Smooth muscle cell (in vitro differentiated cells): ENCODE results near the gene TTN. TPM values are rescaled to one million over a fixed set of nuclear protein-coding genes. Genes with fewer than 3 reads are reported as not detected.

Experiments used
- DNase-seq: peaks from one replicate; lab custom pipeline; 2025; ENCODE audit not compliant: unreplicated experiment; lab: John Stamatoyannopoulos, UW
- H2AFZ ChIP-seq: fragments of 200-600 bp; sonication (generic); 2 replicates; pipeline ENCODE4 v1.6.0; 2016; ENCODE audit warnings: antibody characterized with exemption, low read depth, mild to moderate bottlenecking
- H3F3A ChIP-seq: fragments of 200-600 bp; sonication (generic); 2 replicates; pipeline ENCODE4 v1.6.0; 2017; ENCODE audit warnings: antibody characterized with exemption, low read depth
- H3K27ac ChIP-seq: fragments of 200-600 bp; sonication (generic); 2 replicates; pipeline ENCODE4 v1.5.1; 2016; ENCODE audit warnings: low read depth, mild to moderate bottlenecking
- H3K27me3 ChIP-seq: fragments of 200-600 bp; sonication (generic); 2 replicates; pipeline ENCODE4 v1.6.1; 2016; ENCODE audit warnings: low read depth, mild to moderate bottlenecking
- H3K36me3 ChIP-seq: fragments of 200-600 bp; sonication (generic); 2 replicates; pipeline ENCODE4 v1.5.1; 2016; ENCODE audit warnings: low read depth
- H3K4me1 ChIP-seq: fragments of 200-600 bp; sonication (generic); 2 replicates; pipeline ENCODE4 v1.5.1; 2016; ENCODE audit warnings: low read depth
- H3K4me2 ChIP-seq: fragments of 200-600 bp; sonication (generic); 2 replicates; pipeline ENCODE4 v1.6.0; 2016; ENCODE audit warnings: mild to moderate bottlenecking
- H3K4me3 ChIP-seq: fragments of 200-600 bp; sonication (generic); 2 replicates; pipeline ENCODE4 v1.5.1; 2016; ENCODE audit warnings: mild to moderate bottlenecking
- H3K79me2 ChIP-seq: fragments of 200-600 bp; sonication (generic); 2 replicates; pipeline ENCODE4 v1.6.0; 2016; ENCODE audit warnings: low read depth, mild to moderate bottlenecking
- H3K9ac ChIP-seq: fragments of 200-600 bp; sonication (generic); 2 replicates; pipeline ENCODE4 v1.6.0; 2016; ENCODE audit warnings: low read depth
- H3K9me3 ChIP-seq: fragments of 200-600 bp; sonication (generic); replicated peaks from 2 replicates; pipeline ENCODE4 v1.5.1; 2016; ENCODE audit warnings: low read depth
- H4K20me1 ChIP-seq: fragments of 200-600 bp; sonication (generic); 2 replicates; pipeline ENCODE4 v1.6.0; 2016; ENCODE audit warnings: low read depth
- CTCF ChIP-seq: fragments of 200-600 bp; sonication (generic); IDR thresholded peaks from 2 replicates; pipeline ENCODE4 v1.5.1; 2017; ENCODE audit warnings: borderline replicate concordance, mild to moderate bottlenecking, antibody characterized with exemption; ENCODE audit not compliant: insufficient read depth, poor library complexity, severe bottlenecking
- WGBS: methylation state at CpG from one replicate; pipeline ENCODE4 v1.1.7; 2016; ENCODE audit warnings: low lambda C conversion rate; 5-methylcytosine and 5-hydroxymethylcytosine counted together
- polyA plus RNA-seq: library from polyadenylated mRNA; unstranded; fragments of >200 nt; fragmentation: Nextera tagmentation; extraction: Ambion mirVana; gene quantifications from 2 replicates; pipeline ENCODE4 v1.2.1, GENCODE V29; 2016
- total RNA-seq: library from RNA; depleted of rRNA; stranded (reverse); fragments of >200 nt; gene quantifications from 2 replicates; pipeline ENCODE4 v1.2.3, GENCODE V29; 2014

Gene TTN
- total and polyA plus RNA-seq, 2 experiments from 2014 or later = 0.25 TPM; not detected in 1

- Histone ChIP-seq H4K20me1 (no peaks in the 10 kb centered on the region), H3K27ac (no peak overlapping the region), H3K27me3 (no peaks in the 10 kb centered on the region), H3K4me1 (no peaks in the 10 kb centered on the region), H3K9me3 (no peaks in the 10 kb centered on the region), H3K9ac (no peak overlapping the region), H2AFZ (no peak overlapping the region), H3K4me3 (no peak overlapping the region), H3K4me2 (no peak overlapping the region), H3K79me2 (no peaks in the 10 kb centered on the region), H3K36me3 (no peaks in the 10 kb centered on the region), H3F3A (no peaks in the 10 kb centered on the region)
- WGBS = 78% methylated on average over 2 of the region's 2 CpGs
- no peak for DNase-seq
- no peak for TF ChIP-seq CTCF
Observed at GRCh38 chr2:178845566-178846457, 38.6 kb upstream of the TTN start.

GRCh38 chr2:178844701-178845100 is 37.5 kb upstream of the TTN start:
- no peak for DNase-seq
- Histone ChIP-seq H3K27me3 (no peaks in the 10 kb centered on the region), H3K79me2 (no peaks in the 10 kb centered on the region), H3K4me3 (no peak overlapping the region), H3K4me2 (no peak overlapping the region), H3K9me3 (no peaks in the 10 kb centered on the region), H2AFZ (no peak overlapping the region), H3K27ac (no peak overlapping the region), H3K4me1 (no peaks in the 10 kb centered on the region), H4K20me1 (no peaks in the 10 kb centered on the region), H3K9ac (no peak overlapping the region), H3K36me3 (no peaks in the 10 kb centered on the region), H3F3A (no peaks in the 10 kb centered on the region)
- no peak for TF ChIP-seq CTCF
- WGBS = 93% methylated on average over 2 of the region's 2 CpGs

- Histone ChIP-seq H3K9me3 (no peaks in the 10 kb centered on the region), H3K27me3 (no peaks in the 10 kb centered on the region), H3K9ac (no peak overlapping the region), H3K4me2 (no peak overlapping the region), H3K36me3 (no peaks in the 10 kb centered on the region), H3K27ac (no peak overlapping the region), H3K4me1 (no peaks in the 10 kb centered on the region), H2AFZ (no peak overlapping the region), H3K4me3 (no peak overlapping the region), H3K79me2 (no peaks in the 10 kb centered on the region), H4K20me1 (no peaks in the 10 kb centered on the region), H3F3A (no peaks in the 10 kb centered on the region)
- no peak for DNase-seq
- WGBS = 90% methylated on average over 4 of the region's 4 CpGs
- TF ChIP-seq CTCF = no peak
Observed at GRCh38 chr2:178844269-178844668, 37.0 kb upstream of the TTN start.

GRCh38 chr2:178843697-178844096 is 36.5 kb upstream of the TTN start:
- Histone ChIP-seq H3K27me3 (no peaks in the 10 kb centered on the region), H3K9ac (no peak overlapping the region), H3K4me2 (no peak overlapping the region), H3F3A (no peaks in the 10 kb centered on the region), H3K36me3 (no peaks in the 10 kb centered on the region), H3K9me3 (no peaks in the 10 kb centered on the region), H3K4me3 (no peak overlapping the region), H3K79me2 (no peaks in the 10 kb centered on the region), H3K27ac (no peak overlapping the region), H3K4me1 (no peaks in the 10 kb centered on the region), H2AFZ (no peak overlapping the region), H4K20me1 (no peaks in the 10 kb centered on the region)
- DNase-seq = no peak
- no peak for TF ChIP-seq CTCF
- WGBS = 85% methylated on average over 1 of the region's 1 CpG
